ENCODE measurements around the gene RFTN1.

DNA sequence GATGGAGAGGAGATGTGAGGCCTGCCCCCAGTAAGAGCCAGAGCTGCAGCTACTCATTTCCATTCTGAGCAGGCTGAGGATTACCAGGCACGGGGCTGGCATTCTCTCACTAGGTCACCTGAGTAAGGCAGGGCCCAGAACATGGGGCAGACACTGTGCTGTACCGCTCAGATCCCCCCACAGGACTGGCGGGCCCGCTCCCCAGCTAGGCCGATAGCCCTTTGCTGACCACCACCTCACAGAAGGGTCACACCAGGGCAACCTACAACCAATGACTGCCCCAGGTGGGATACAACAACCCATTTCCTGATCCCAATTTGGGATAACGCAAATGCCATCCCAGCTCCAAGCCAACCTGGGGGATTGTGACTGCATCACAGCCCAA, 195.9 kb downstream of the RFTN1 start:
- TF ChIP-seq BHLHE40 (IDR thresholded peaks at IDR 0.05; ENCODE audit: borderline replicate concordance), result no peak
- TF ChIP-seq FOXM1 (IDR thresholded peaks at IDR 0.05; ENCODE audit: borderline replicate concordance), result no peak
- TF ChIP-seq HDGF (IDR thresholded peaks at IDR 0.05; ENCODE audit: borderline replicate concordance), result no peak
- TF ChIP-seq ELF4 (IDR thresholded peaks at IDR 0.05), result no peak
- no peak for TF ChIP-seq SUZ12 (IDR thresholded peaks at IDR 0.05)
- no peak for TF ChIP-seq NFRKB (IDR thresholded peaks at IDR 0.05)
- TF ChIP-seq SP1 (IDR thresholded peaks at IDR 0.05), result no peak

Measured in HEK293T (cell line).